H7 (cell line): Measurements from ENCODE around the gene URI1. TPM values are rescaled to one million over a fixed set of nuclear protein-coding genes. Genes with fewer than 3 reads are reported as not detected.

Source experiments
- DNase-seq: peaks from one replicate; pipeline ENCODE4 v3.0.0; 2012
- H3K27me3 ChIP-seq: 2 replicates; pipeline ENCODE4 v1.6.0; 2011; ENCODE audit warnings: mild to moderate bottlenecking, low read length; ENCODE audit not compliant: control insufficient read depth, insufficient read depth
- H3K36me3 ChIP-seq: replicated peaks from 2 replicates; pipeline ENCODE4 v1.5.1; 2011; ENCODE audit warnings: low read length; ENCODE audit not compliant: control insufficient read depth, insufficient read depth
- H3K4me3 ChIP-seq: 2 replicates; pipeline ENCODE4 v1.5.1; 2011; ENCODE audit warnings: low read depth, mild to moderate bottlenecking, control low read depth, low read length, moderate library complexity; ENCODE audit not compliant: insufficient read depth
- total RNA-seq: library from RNA; depleted of rRNA; stranded (reverse); fragments of >200 nt; shearing (Covaris generic); gene quantifications from 2 replicates; pipeline ENCODE4 v1.2.3, GENCODE V29; 2014

Gene URI1
- total RNA-seq, 1 experiment from 2014 or later, result 44.3 TPM

- no peak overlapping the region for H3K4me3 ChIP-seq
- no peak for DNase-seq
- no peaks in the 10 kb centered on the region; the same call in none of the 2 replicates for H3K36me3 ChIP-seq
- H3K27me3 ChIP-seq, result no peaks in the 10 kb centered on the region
These were observed 66.1 kb downstream of the URI1 start for GRCh38 chr19:30008169-30008568.

DNA sequence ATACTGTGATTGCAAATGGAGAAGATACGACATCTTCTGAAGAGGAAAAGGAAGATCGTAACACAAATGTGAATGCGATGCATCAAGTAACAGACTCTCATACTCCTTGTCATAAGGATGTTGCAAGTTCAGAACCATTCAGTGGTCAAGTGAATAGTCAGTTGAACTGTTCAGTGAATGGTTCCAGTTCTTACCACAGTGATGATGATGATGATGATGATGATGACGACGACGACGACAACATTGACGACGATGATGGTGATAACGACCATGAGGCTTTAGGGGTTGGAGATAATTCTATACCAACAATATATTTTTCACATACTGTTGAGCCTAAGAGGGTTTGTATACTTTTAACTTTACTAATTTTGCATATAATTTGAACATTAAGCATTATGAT, 67.0 kb downstream of the URI1 start:
- no peaks in the 10 kb centered on the region; the same call in none of the 2 replicates for H3K36me3 ChIP-seq

GRCh38 chr19:30011051-30011578, 69.1 kb downstream of the URI1 start:
- DNase-seq, result peak; percentile 12
- Histone ChIP-seq H3K27me3 (no peaks in the 10 kb centered on the region), H3K4me3 (no peak overlapping the region), H3K36me3 (no peaks in the 10 kb centered on the region; the same call in none of the 2 replicates)

More for the DNA sequence above, 67.0 kb downstream of the URI1 start:
- DNase-seq, result no peak
- no peaks in the 10 kb centered on the region for H3K27me3 ChIP-seq
- H3K4me3 ChIP-seq, result no peak overlapping the region

DNA sequence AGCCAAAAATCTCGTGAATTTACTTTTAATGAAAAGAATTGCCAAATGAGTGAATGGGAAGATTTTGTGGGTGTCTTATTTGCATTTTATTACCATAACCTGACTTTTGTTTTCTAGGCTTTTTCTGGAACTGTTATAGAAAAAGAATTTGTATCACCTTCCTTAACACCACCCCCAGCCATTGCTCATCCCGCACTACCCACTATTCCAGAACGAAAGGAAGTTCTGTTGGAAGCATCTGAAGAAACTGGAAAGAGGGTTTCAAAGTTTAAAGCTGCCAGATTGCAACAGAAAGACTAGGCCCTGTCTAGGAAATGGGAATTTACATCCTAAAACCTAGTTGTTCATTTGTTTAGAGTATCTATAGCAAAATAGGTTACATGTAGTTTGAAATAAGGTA, 72.7 kb downstream of the URI1 start:
- Histone ChIP-seq H3K4me3 (no peak overlapping the region), H3K27me3 (no peaks in the 10 kb centered on the region), H3K36me3 (no peaks in the 10 kb centered on the region)
- no peak for DNase-seq

DNA sequence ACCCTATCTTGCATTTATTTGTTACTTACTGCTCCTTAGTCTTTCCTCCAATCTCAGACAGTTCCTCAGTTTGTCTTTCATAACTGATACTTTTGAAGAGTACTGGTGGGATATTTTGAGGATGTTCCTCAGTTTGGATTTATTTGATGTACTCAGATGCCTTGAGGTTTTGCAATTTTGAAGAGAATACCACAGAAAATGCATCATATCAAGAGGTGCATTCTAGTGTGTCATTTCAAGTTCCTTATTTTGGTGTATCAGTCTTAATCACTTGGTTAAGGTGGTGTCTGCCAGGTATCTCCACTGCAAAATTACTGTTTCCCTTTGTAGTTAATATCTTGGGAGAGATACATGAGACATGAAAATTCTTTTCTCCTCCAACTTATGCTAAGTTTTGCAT, 75.1 kb downstream of the URI1 start:
- no peak for DNase-seq
- H3K4me3 ChIP-seq, result no peak overlapping the region
- no peaks in the 10 kb centered on the region for H3K36me3 ChIP-seq
- no peaks in the 10 kb centered on the region for H3K27me3 ChIP-seq

DNA sequence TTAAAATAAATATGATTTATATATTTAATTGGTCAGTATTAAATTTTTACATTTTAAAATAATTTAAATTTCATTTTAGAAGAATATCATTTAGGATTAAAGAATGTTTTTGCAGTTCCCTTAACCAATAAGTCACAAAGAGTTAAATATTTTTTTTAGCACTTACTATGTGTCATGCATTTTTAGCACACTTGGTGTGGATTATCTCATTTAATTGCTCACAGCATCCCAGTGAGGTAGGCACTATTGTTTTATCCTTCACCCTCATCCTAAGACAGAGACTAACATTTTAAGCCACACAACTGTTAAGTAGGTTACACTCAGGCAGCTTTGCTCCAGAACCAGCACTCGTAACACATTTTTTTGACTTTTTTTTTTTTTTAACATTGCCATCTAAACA, 78.2 kb downstream of the URI1 start:
- DNase-seq, result no peak
- no peak overlapping the region for H3K4me3 ChIP-seq
- H3K36me3 ChIP-seq, result no peaks in the 10 kb centered on the region
- no peaks in the 10 kb centered on the region for H3K27me3 ChIP-seq

GRCh38 chr19:30022659-30023058, 80.6 kb downstream of the URI1 start:
- no peaks in the 10 kb centered on the region for H3K36me3 ChIP-seq
- no peaks in the 10 kb centered on the region for H3K27me3 ChIP-seq
- DNase-seq, result no peak
- H3K4me3 ChIP-seq, result no peak overlapping the region

DNA sequence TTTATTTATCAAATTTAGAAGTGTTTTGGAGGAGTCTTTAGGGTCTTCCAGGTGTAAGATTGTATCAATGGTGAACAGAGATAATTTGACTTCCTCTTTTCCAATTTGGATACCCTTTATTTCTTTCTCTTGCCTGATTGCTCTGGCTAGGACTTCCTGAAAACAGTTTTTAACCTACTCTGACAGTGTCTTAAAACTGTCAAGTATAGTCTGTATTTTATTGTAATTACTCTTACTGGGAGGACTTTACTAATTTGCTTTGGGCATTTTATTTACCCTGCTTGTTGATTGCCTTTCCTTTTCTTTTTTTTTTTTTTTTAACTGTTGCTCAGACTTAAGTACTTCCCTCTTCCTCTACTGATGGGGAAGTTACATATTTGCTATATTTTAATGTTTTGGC, 81.3 kb downstream of the URI1 start:
- Histone ChIP-seq H3K4me3 (no peak overlapping the region), H3K36me3 (no peaks in the 10 kb centered on the region), H3K27me3 (no peaks in the 10 kb centered on the region)
- DNase-seq, result no peak

DNA sequence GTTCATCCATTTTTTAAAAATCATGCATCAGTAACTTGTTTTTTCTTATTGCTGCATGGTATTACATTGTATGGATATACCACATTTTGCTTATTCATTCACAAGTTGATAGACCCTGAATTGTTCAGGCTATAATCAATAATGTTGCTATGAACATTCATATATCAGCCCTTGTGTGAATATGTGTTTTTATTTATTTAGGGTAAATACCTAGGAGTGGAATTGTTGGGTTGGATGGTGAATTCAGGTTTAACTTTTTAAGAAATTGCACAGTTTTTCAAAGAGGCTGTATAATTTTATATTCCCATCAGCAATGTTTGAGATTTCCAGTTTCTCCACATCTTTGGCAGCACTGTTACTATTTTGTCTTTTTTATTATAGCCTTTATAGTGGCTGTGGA, 82.1 kb downstream of the URI1 start:
- Histone ChIP-seq H3K27me3 (no peaks in the 10 kb centered on the region), H3K4me3 (no peak overlapping the region), H3K36me3 (no peaks in the 10 kb centered on the region)
- DNase-seq, result no peak

- Histone ChIP-seq H3K36me3 (no peaks in the 10 kb centered on the region), H3K27me3 (no peaks in the 10 kb centered on the region), H3K4me3 (no peak overlapping the region)
- no peak for DNase-seq
These were observed 84.9 kb downstream of the URI1 start for GRCh38 chr19:30026933-30027332.

- no peak overlapping the region for H3K4me3 ChIP-seq
- H3K27me3 ChIP-seq, result no peaks in the 10 kb centered on the region
- no peak for DNase-seq
- H3K36me3 ChIP-seq, result no peaks in the 10 kb centered on the region
These were observed 86.3 kb downstream of the URI1 start for GRCh38 chr19:30028118-30028991.

DNA sequence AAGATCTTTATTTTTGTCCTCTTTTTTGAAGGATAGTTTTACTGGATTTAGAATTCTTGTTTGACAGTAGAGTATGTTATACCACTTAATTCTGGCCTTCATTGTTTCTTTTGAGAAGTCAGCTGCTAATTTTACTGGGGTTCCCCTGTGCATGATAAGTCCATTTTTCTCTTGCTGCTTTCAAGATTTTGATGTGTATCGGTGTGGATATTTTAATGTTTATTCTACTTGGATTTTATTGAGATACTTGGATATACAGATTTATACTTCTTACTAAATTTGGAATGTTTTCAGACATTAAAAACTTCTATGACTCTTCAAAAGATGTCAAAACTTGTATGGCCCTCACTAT, 86.9 kb downstream of the URI1 start:
- no peak for DNase-seq

DNA sequence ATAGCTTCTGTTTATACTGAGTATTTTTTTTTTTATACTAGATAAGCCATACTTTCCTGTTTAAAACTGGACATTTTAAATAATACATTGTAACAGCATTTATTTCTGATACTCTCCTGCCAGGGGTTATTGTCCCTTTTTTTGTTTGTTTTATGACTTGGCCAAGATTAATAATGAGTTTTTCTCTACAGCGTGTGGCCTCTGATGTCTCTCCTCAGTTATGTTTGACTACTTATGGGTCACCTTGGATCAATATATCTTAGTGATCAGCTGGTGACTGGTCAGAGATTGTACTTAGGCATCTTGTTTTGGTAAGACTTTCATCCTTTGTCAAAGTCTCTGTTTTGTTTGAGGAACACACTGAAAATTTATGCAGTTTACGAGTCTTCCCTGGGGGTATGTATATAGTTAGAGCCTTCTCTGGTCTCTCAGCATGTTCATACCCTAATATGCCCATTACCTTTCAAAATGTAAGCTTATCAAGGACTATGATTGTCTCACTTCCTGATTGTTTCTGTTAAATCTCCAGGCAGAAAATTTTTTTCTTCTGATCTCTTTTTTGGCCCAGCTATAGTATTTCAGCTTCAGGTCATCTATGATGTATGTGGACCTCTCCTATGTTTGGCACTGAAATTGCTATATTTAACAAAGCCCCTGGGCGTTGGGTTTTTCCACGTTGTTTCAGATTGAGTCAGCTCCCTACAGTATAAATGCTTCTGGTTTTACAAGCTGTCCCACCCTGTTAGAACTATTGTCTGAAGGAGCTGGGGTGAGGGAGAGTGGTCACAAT, 87.9 kb downstream of the URI1 start:
- no peaks in the 10 kb centered on the region for H3K27me3 ChIP-seq
- no peaks in the 10 kb centered on the region for H3K36me3 ChIP-seq
- H3K4me3 ChIP-seq, result no peak overlapping the region
- no peak for DNase-seq

More for the DNA sequence above, 86.9 kb downstream of the URI1 start:
- Histone ChIP-seq H3K27me3 (no peaks in the 10 kb centered on the region), H3K36me3 (no peaks in the 10 kb centered on the region), H3K4me3 (no peak overlapping the region)

- no peak overlapping the region for H3K4me3 ChIP-seq
- H3K36me3 ChIP-seq, result no peaks in the 10 kb centered on the region
- DNase-seq, result no peak
- H3K27me3 ChIP-seq, result no peaks in the 10 kb centered on the region
These were observed 92.3 kb downstream of the URI1 start for GRCh38 chr19:30034321-30034720.
